Neural cell (in vitro differentiated cells): ENCODE measurements around the gene PPP1R12B. TPM values are rescaled to one million over a fixed set of nuclear protein-coding genes. Genes with fewer than 3 reads are reported as not detected.

Experiments
- H2AFZ ChIP-seq: fragments of 200-600, 300-800 bp; sonication (generic), shearing (Covaris generic); 2 replicates; pipeline ENCODE4 v1.6.0; 2014; ENCODE audit warnings: low read depth, mild to moderate bottlenecking, antibody characterized with exemption, low read length, moderate library complexity
- H3F3A ChIP-seq: fragments of 200-600 bp; shearing (Covaris generic); 2 replicates; pipeline ENCODE4 v1.6.1; 2016; ENCODE audit warnings: mild to moderate bottlenecking, moderate library complexity, mixed read lengths, antibody characterized with exemption, low read length; ENCODE audit not compliant: insufficient read depth, poor library complexity, severe bottlenecking
- H3K27ac ChIP-seq: fragments of 200-600, 300-800 bp; sonication (generic), shearing (Covaris generic); 2 replicates; pipeline ENCODE4 v1.5.1; 2014; ENCODE audit warnings: mild to moderate bottlenecking, low read length, moderate library complexity
- H3K27me3 ChIP-seq: fragments of 300-800, 200-600 bp; sonication (generic), shearing (Covaris generic); 2 replicates; pipeline ENCODE4 v1.6.0; 2014; ENCODE audit warnings: mild to moderate bottlenecking, low read depth, low read length, moderate library complexity; ENCODE audit not compliant: insufficient read depth
- H3K36me3 ChIP-seq: fragments of 300-800, 200-600 bp; sonication (generic), shearing (Covaris generic); 2 replicates; pipeline ENCODE4 v1.5.1; 2014; ENCODE audit warnings: mild to moderate bottlenecking, antibody characterized with exemption, low read length, moderate library complexity; ENCODE audit not compliant: insufficient read depth
- H3K4me2 ChIP-seq: fragments of 300-800, 200-600 bp; sonication (generic), shearing (Covaris generic); 2 replicates; pipeline ENCODE4 v1.6.0; 2014; ENCODE audit warnings: mild to moderate bottlenecking, low read length
- H3K4me3 ChIP-seq: fragments of 300-800, 200-600 bp; sonication (generic), shearing (Covaris generic); 2 replicates; pipeline ENCODE4 v1.5.1; 2014; ENCODE audit warnings: mild to moderate bottlenecking, low read length, moderate library complexity
- H3K79me2 ChIP-seq: fragments of 200-600 bp; shearing (Covaris generic); replicated peaks from 2 replicates; pipeline ENCODE4 v1.6.0; 2014; ENCODE audit warnings: mild to moderate bottlenecking, low read length, moderate library complexity; ENCODE audit not compliant: insufficient read depth
- H3K9ac ChIP-seq: fragments of 300-800, 200-600 bp; sonication (generic), shearing (Covaris generic); 2 replicates; pipeline ENCODE4 v1.6.1; 2016; ENCODE audit warnings: mild to moderate bottlenecking, low read length, mixed read lengths
- H3K9me2 ChIP-seq: fragments of 200-600 bp; shearing (Covaris generic); 2 replicates; pipeline ENCODE4 v1.6.1; 2016; ENCODE audit warnings: mild to moderate bottlenecking, low read length, mixed read lengths; ENCODE audit not compliant: insufficient read depth
- H3K9me3 ChIP-seq: fragments of 200-600, 300-800 bp; sonication (generic), shearing (Covaris generic); 2 replicates; pipeline ENCODE4 v1.6.1; 2016; ENCODE audit warnings: mild to moderate bottlenecking, mixed run types, low read length, moderate library complexity, mixed read lengths
- H4K20me1 ChIP-seq: fragments of 200-600 bp; shearing (Covaris generic); 2 replicates; pipeline ENCODE4 v1.6.1; 2016; ENCODE audit warnings: mild to moderate bottlenecking, mixed run types; ENCODE audit not compliant: insufficient read depth
- EP300 ChIP-seq: fragments of 450-650 bp; conservative IDR thresholded peaks from 2 replicates; pipeline ENCODE4 v1.6.1; 2014; ENCODE audit warnings: antibody characterized with exemption, mild to moderate bottlenecking, moderate library complexity; ENCODE audit not compliant: poor library complexity, severe bottlenecking
- EZH2 ChIP-seq: fragments of 200-600, 300-800 bp; shearing (Covaris generic), sonication (generic); IDR thresholded peaks from 2 replicates; pipeline ENCODE4 v1.6.1; 2014; ENCODE audit warnings: antibody characterized with exemption, low read length, borderline replicate concordance, mild to moderate bottlenecking; ENCODE audit not compliant: insufficient read depth, poor library complexity, severe bottlenecking
- MXI1 ChIP-seq: fragments of 450-650 bp; conservative IDR thresholded peaks from 2 replicates; pipeline ENCODE4 v1.6.1; 2014; ENCODE audit warnings: antibody characterized with exemption, mild to moderate bottlenecking; ENCODE audit not compliant: poor library complexity, severe bottlenecking
- POLR2AphosphoS5 ChIP-seq: IDR thresholded peaks from 2 replicates; pipeline ENCODE4 v1.6.1; 2012
- RAD21 ChIP-seq: fragments of 450-650 bp; conservative IDR thresholded peaks from 2 replicates; pipeline ENCODE4 v1.6.1; 2014; ENCODE audit warnings: antibody characterized with exemption, mild to moderate bottlenecking, moderate library complexity
- SMC3 ChIP-seq: fragments of 450-650 bp; conservative IDR thresholded peaks from 2 replicates; pipeline ENCODE4 v1.6.1; 2014; ENCODE audit warnings: antibody characterized with exemption, mild to moderate bottlenecking, moderate library complexity; ENCODE audit not compliant: poor library complexity
- TAF1 ChIP-seq: IDR thresholded peaks from 2 replicates; pipeline ENCODE4 v1.6.1; 2012; ENCODE audit warnings: low read depth
- polyA plus RNA-seq: library from polyadenylated mRNA; depleted of rRNA; stranded (reverse); fragments of >200 nt; gene quantifications from 2 replicates; pipeline ENCODE4 v1.2.3, GENCODE V29; 2014
- TF ChIP-seq, protein P1 (sequence below): fragments of 450-650 bp; IDR thresholded peaks from 2 replicates; pipeline ENCODE4 v1.5.1; 2014; ENCODE audit warnings: antibody characterized with exemption, mild to moderate bottlenecking, moderate library complexity; ENCODE audit not compliant: poor library complexity, severe bottlenecking
- TF ChIP-seq, protein P2 (sequence below): IDR thresholded peaks from 2 replicates; pipeline ENCODE4 v1.6.1; 2012; ENCODE audit warnings: borderline replicate concordance

PPP1R12B gene
- polyA plus RNA-seq, 1 donor from 2014 or later: 9.8 TPM

DNA sequence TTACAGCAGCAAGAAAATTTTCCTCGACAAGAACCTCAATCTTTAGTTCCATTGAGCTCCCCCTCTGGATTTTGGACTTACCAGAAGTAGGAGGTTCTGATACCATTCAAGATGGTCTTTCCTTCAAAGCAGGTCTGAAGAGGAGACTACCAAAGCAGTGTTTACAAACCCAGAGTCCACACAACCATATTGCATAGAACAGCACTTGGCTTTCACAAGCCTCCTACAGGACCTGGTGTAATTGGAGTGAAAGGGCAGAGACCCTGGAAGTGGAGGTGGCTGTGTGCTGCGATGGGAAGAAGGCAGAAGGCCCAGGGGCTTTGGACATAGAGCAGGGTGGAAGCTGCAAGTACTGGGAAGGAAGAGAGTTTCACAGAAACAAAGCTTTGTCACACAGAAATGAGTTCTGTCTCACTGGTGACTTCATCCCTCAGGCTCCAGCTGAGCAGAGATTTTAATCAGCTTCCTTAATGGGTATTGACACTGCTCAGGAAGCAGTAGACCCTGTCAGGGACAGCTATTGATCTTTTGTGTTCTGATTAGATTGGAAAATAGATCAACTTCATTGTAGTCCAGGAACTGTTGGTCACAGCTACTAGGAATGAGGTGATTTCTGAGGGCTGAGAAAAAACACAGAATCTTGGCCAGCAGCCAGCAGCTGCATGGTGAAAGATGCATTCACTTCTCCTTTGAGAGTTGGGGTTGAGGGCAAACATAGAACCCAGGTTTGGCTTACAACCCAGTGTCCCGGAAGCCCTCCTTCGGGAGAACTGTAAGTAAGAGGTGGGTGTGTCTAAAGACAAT, 237.7 kb downstream of the PPP1R12B start:
- Histone ChIP-seq H4K20me1 (no peaks in the 10 kb centered on the region), H3K9ac (peak overlapping the region; percentile 15), H3K36me3 (no peaks in the 10 kb centered on the region), H3K4me3 (no peak overlapping the region), H3F3A (no peaks in the 10 kb centered on the region), H3K9me2 (no peaks in the 10 kb centered on the region), H3K27me3 (no peaks in the 10 kb centered on the region), H3K9me3 (no peaks in the 10 kb centered on the region), H2AFZ (no peak overlapping the region), H3K79me2 (no peaks in the 10 kb centered on the region), H3K4me2 (no peak overlapping the region), H3K27ac (peak overlapping the region; percentile 59)
- TF ChIP-seq SMC3 (no peak), MXI1 (no peak), POLR2AphosphoS5 (no peak), EZH2 (no peak), RAD21 (no peak), EP300 (no peak), TAF1 (no peak)
- TF ChIP-seq, protein P1, sequence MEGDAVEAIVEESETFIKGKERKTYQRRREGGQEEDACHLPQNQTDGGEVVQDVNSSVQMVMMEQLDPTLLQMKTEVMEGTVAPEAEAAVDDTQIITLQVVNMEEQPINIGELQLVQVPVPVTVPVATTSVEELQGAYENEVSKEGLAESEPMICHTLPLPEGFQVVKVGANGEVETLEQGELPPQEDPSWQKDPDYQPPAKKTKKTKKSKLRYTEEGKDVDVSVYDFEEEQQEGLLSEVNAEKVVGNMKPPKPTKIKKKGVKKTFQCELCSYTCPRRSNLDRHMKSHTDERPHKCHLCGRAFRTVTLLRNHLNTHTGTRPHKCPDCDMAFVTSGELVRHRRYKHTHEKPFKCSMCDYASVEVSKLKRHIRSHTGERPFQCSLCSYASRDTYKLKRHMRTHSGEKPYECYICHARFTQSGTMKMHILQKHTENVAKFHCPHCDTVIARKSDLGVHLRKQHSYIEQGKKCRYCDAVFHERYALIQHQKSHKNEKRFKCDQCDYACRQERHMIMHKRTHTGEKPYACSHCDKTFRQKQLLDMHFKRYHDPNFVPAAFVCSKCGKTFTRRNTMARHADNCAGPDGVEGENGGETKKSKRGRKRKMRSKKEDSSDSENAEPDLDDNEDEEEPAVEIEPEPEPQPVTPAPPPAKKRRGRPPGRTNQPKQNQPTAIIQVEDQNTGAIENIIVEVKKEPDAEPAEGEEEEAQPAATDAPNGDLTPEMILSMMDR: no peak
- TF ChIP-seq, protein P2, sequence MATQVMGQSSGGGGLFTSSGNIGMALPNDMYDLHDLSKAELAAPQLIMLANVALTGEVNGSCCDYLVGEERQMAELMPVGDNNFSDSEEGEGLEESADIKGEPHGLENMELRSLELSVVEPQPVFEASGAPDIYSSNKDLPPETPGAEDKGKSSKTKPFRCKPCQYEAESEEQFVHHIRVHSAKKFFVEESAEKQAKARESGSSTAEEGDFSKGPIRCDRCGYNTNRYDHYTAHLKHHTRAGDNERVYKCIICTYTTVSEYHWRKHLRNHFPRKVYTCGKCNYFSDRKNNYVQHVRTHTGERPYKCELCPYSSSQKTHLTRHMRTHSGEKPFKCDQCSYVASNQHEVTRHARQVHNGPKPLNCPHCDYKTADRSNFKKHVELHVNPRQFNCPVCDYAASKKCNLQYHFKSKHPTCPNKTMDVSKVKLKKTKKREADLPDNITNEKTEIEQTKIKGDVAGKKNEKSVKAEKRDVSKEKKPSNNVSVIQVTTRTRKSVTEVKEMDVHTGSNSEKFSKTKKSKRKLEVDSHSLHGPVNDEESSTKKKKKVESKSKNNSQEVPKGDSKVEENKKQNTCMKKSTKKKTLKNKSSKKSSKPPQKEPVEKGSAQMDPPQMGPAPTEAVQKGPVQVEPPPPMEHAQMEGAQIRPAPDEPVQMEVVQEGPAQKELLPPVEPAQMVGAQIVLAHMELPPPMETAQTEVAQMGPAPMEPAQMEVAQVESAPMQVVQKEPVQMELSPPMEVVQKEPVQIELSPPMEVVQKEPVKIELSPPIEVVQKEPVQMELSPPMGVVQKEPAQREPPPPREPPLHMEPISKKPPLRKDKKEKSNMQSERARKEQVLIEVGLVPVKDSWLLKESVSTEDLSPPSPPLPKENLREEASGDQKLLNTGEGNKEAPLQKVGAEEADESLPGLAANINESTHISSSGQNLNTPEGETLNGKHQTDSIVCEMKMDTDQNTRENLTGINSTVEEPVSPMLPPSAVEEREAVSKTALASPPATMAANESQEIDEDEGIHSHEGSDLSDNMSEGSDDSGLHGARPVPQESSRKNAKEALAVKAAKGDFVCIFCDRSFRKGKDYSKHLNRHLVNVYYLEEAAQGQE: no peak

DNA sequence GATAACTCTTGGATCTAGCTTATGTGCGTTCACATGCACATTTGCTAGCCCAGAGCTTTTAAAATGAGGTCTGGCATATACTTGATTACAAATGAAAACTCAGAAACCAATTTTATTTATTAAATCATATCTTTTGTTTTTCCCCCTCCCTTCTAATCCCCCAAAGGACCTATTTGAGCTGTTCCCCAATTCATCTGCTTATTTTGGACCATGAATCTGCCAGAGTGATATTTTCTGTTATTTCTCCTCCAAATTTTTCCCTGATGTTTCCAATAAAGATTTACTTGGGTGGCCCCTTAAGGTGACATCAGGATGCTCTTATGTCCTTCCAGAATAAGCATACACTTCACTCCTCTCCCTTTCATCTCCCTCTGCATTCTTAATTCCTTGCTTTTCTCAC, 238.4 kb downstream of the PPP1R12B start:
- H3K4me3 ChIP-seq: no peak overlapping the region
- H3K9ac ChIP-seq: no peak overlapping the region
- H3K27ac ChIP-seq: no peak overlapping the region
- H3F3A ChIP-seq: no peaks in the 10 kb centered on the region
- H3K9me2 ChIP-seq: no peaks in the 10 kb centered on the region
- no peak for TF ChIP-seq RAD21
- TF ChIP-seq, protein P1: no peak
- TF ChIP-seq TAF1: no peak
- no peak for TF ChIP-seq MXI1
- no peak for TF ChIP-seq EZH2
- TF ChIP-seq, protein P2: no peak
- TF ChIP-seq EP300: no peak
- TF ChIP-seq POLR2AphosphoS5: no peak
- TF ChIP-seq SMC3: no peak
- no peak overlapping the region for H2AFZ ChIP-seq
- H3K9me3 ChIP-seq: no peaks in the 10 kb centered on the region
- H3K4me2 ChIP-seq: no peak overlapping the region
- no peaks in the 10 kb centered on the region for H4K20me1 ChIP-seq
- no peaks in the 10 kb centered on the region for H3K36me3 ChIP-seq
- no peaks in the 10 kb centered on the region for H3K79me2 ChIP-seq
- no peaks in the 10 kb centered on the region for H3K27me3 ChIP-seq
